GM21723 (cell line): Measurements from ENCODE around the gene DIDO1.

ENCODE experiments used
- ATAC-seq: cut with Tn5 transposase; IDR thresholded peaks from one replicate; pipeline ENCODE4 v1.9.1; 2021; ENCODE audit warnings: mild to moderate bottlenecking, moderate library complexity; ENCODE audit not compliant: unreplicated experiment

DIDO1 gene

DNA sequence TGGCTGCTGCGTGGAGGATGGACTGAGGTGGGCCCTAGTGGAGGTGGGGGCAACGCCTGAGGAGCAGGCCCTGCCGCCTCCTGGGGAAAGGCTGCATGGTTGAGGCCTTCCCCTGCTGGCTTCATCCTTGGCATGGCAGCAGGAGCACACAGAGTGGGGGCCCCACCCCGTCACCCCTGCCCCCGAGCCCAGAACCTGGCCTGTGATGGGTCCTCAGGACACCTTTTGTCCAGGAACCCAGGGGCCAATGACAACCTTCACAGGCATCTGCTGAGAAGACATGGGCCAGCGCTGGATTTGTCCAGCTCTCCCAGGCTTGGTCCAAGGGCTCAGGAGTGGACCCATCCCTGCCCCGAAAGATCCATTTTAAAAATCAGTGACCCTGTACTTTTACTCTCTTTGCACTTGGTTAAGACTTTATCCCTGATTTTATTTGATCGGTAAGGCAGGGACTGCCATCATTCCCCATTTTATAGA is 25.6 kb upstream of the DIDO1 start:
- ATAC-seq, result no peak

DNA sequence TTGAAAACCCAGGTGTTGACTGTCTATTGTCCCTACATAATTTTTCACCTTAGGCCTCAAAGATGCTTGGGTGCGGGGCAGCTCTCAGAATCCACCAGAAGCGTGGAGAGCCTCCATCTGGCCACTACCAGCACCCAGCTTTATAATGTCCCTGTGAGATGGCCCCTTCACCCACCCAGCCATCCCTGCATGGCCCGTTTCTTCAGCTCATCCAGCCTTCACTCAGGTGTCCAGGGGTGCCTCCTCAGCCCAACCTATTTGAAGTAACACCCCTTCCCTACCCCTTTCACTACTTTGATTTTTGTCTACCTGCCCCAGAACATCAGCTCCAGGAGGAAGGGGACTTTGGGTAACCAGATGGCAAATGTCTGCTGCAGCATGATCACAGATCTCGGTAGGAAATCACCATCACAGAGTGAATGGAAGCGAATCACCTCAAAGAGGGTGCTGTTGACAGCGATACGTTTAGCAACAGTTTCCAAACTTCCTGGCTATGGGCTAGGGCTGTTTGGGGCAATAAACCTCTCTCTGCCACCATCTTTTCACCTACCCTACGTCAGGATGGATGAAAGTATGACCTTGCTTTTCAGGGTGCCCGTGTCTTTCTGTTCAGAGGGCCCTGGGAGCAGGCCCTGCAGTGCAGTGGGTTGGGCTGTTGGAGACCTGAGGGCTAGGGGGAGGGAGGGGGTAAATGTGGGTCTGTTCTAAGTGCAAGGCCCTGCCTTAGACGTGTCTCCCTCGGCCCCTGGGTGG is 25.0 kb upstream of the DIDO1 start:
- ATAC-seq, result no peak

DNA sequence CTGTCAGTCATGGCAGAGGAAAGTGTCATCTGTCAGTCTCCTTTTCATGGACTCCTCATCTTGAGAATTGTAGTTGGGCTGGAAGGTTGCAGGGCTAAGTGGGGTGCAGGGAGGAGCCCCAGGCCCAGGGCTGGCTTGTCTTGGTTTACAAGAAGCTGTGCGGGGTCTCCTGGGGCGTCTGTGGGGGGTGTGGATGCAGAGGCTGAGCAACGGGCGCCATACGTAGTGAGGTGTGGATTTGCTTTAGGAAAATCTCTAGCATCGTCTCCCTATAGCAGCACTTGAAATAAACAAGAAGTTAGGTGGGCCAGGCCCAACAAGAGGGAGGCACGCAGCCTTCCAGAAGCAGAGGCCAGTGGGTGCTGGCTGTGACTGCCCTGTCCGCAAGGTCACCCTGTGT is 24.4 kb upstream of the DIDO1 start:
- ATAC-seq, result no peak

GRCh38 chr20:62949962-62950361 is 23.7 kb upstream of the DIDO1 start:
- ATAC-seq, result no peak

- no peak for ATAC-seq
Measured at GRCh38 chr20:62949153-62949821, 23.0 kb upstream of the DIDO1 start.

DNA sequence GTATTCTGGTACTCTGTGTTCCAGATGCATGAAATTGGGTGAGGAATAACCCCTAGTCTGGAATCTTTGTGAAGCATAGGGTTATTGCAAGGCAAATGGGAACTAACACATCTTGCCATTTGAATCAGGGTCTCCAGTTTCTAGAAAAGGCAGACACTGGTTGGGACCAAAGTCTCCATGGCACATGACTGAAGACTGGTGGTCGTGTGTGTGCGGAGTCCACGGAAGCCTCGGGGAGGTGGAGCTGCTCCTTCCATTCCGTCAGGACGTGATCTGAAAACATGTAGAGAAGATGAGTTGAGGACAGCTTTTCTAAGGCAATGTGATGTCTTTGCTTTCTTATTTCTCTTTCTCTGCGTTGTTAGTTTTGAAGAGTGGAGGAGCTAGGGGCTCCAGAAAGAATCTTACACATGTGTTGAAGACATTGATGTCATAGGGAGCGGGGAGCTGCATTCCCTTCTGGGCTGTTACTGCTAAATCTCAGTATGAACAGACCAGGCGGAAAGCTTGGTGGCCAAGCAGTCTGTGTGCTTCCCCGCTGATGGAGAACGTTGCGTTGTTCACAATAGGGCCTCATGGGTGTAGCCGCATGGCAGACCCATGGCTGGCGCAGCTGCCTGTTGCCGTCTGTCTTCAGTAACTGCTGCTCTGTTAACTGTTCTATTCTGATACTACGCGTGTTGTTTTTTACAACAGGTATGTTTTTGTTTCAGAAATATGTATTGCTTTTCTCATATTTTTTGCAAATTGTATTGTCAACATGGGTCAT is 21.4 kb upstream of the DIDO1 start:
- no peak for ATAC-seq

DNA sequence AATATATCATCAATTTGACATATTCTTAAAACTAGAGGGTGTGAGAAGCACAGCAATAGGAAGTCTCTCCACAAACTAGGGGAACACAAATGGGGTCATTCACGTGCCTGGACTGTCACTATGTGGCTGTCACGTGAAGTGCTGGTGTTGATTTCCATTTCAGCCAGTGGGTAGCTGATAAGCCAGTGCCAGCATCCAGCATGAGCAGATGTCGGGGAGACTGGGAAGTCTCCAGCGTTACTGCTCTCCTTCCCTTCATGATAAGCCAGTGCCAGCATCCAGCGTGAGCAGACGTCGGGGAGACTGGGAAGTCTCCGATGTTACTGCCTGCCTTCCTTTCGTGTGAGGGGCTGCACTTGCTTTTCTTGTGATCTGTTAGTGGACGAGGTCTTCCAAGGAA is 20.6 kb upstream of the DIDO1 start:
- ATAC-seq, result no peak

GRCh38 chr20:62945771-62946339 is 19.6 kb upstream of the DIDO1 start:
- no peak for ATAC-seq

GRCh38 chr20:62944746-62945145 is 18.4 kb upstream of the DIDO1 start:
- ATAC-seq, result no peak

DNA sequence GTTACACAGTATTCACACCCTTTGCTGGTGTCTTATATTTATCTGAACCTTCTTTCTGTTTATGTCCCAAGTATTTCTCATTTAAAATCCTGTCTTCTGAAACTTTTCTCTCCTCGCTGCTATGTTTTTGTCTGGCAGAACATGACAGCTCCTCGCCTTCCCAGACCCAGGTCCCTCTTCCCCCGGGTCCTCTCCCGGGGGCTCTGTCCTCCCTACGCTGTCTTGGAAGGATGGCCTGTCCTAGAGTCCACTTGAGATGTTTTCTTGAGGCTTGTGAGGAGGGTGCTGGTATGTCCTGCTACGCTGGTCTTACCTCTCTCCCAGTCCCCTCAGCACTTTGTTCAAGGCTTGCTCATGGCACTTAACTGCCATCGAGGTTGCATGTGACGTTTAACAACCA is 17.9 kb upstream of the DIDO1 start:
- no peak for ATAC-seq

DNA sequence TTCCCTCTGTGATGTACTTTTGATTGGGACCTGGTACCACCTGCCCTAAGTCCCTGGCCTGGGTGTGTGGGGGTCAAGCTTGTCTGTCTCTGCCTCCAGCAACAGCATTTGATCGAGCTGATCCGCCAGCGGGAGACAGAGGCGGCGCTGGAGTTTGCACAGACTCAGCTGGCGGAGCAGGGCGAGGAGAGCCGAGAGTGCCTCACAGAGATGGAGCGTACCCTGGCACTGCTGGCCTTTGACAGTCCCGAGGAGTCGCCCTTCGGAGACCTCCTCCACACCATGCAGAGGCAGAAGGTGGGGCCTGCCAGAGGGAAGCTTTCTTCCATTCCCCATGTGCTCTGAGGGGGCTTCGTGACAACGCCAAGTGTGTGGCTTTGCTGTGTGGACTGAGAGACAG is 17.1 kb upstream of the DIDO1 start:
- ATAC-seq, result no peak

DNA sequence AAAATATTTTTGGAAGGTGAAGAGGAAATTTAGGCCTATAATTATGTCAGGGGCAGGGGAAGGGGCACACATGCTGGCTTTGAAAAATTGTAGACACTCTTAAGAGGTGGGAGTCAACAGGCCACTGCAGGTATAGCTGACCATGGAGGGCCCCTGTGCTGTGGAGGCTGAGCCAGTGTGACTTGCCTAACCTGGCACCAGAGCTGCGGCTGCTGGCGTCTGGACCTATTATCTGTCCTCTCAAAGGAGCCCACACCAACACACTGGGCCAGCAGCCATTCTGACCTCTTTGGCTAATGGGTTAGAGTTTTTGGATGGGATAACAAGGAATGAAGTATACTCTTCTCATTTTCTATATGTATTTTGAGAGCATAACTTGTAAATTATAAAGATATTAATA is 16.2 kb upstream of the DIDO1 start:
- no peak for ATAC-seq

GRCh38 chr20:62941792-62942191 is 15.5 kb upstream of the DIDO1 start:
- ATAC-seq, result no peak

GRCh38 chr20:62940875-62941274 is 14.6 kb upstream of the DIDO1 start:
- ATAC-seq, result no peak

- peak; percentile 46 for ATAC-seq
Measured at GRCh38 chr20:62938105-62938888, 12.0 kb upstream of the DIDO1 start, which contains the start of gene GID8. TSS of gene GID8 (plus strand) at chr20:62938147. CDS start at chr20:62941503, 3,356 bp downstream.

DNA sequence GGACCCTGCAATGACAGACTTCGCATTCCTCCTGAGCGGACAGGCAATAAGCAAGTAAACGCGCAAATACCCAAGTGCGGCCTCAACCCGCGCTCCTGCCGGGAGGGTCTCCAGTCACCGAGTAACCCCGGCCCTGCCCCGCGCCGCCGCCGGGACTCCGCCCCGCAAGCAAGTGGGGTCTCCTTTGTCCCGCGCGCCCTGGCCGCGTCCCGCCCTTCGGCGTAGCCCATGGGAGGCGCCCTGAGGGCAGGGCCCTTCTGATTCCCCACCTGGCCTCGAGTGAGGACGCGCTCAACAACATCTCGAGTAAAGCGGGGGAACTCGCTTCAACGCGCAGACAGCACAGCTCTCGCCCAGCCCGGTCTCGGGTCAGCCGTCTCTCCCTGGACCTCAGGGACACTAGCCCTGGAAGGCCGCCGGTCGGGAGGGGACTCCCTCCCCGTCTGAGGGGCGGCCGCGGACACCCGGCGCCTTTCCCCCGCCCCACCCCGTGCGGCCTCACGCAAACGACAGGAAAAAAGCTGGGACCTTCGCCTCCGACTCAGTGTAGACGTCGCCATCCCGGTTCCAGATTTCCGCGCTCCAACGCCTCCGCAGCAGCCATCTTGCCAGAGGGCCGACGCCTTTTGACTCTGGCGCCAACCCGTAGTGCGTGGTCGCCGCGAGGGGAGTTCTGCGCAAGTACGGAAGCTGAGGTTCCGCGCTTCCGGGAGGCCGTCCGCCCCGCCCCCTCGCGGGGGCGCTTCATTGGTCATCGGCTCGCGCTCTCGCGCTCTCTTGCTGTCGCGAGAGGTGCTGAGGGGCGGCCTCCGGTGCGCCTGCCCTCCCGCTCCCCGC is 11.2 kb upstream of the DIDO1 start:
- ATAC-seq, result peak; percentile 76

- ATAC-seq, result no peak
Measured at GRCh38 chr20:62935968-62936585, 9.8 kb upstream of the DIDO1 start.

- ATAC-seq, result no peak
Measured at GRCh38 chr20:62935204-62935967, 9.1 kb upstream of the DIDO1 start.
